Calu3 (cell line): ENCODE results near the gene SFPQ. TPM values are rescaled to one million over a fixed set of nuclear protein-coding genes. Genes with fewer than 3 reads are reported as not detected.
A peak's percentile ranks its signal among the peaks of the same experiment; 100 is the strongest.

Experiments used
- BruUV-seq: library from RNA; stranded (reverse); fragments of 400-500 nt; replicated peaks from 2 replicates; lab custom pipeline; 2021; lab: Mats Ljungman, UMichigan
- CTCF ChIA-PET: fragments of 300-600 bp; sonication (Branson Sonifier 250); formaldehyde crosslinking; loops from one replicate; lab custom pipeline; 2022; ENCODE audit warnings: antibody characterized with exemption; lab: Charles Lee
- DNase-seq: peaks from one replicate; pipeline ENCODE4 v3.0.0; 2022
- H3K27ac Mint-ChIP-seq: one replicate; pipeline ENCODE4 v1.8.0; 2022; ENCODE audit warnings: mixed read lengths; ENCODE audit not compliant: unreplicated experiment
- H3K27me3 Mint-ChIP-seq: one replicate; pipeline ENCODE4 v1.8.0; 2022; ENCODE audit warnings: mixed read lengths; ENCODE audit not compliant: unreplicated experiment
- H3K36me3 Mint-ChIP-seq: one replicate; pipeline ENCODE4 v1.8.0; 2022; ENCODE audit warnings: mild to moderate bottlenecking, moderate library complexity, mixed read lengths; ENCODE audit not compliant: insufficient read depth, unreplicated experiment
- H3K4me1 Mint-ChIP-seq: one replicate; pipeline ENCODE4 v1.8.0; 2022; ENCODE audit warnings: mild to moderate bottlenecking, low read depth, mixed read lengths; ENCODE audit not compliant: unreplicated experiment
- H3K4me3 Mint-ChIP-seq: one replicate; pipeline ENCODE4 v1.8.0; 2022; ENCODE audit warnings: mild to moderate bottlenecking, low read depth, moderate library complexity, mixed read lengths; ENCODE audit not compliant: unreplicated experiment
- H3K9me3 Mint-ChIP-seq: one replicate; pipeline ENCODE4 v1.8.0; 2022; ENCODE audit warnings: low read depth, mixed read lengths; ENCODE audit not compliant: unreplicated experiment
- intact Hi-C: fragments of 100-400 bp; cut with micrococcal nuclease; formaldehyde crosslinking; loops from one replicate; pipeline ENCODE4 v1.10.0; 2022; ENCODE audit not compliant: unreplicated experiment
- total RNA-seq: library from RNA; stranded (reverse); gene quantifications from 2 replicates; pipeline ENCODE4 v1.2.3, GENCODE V29; 2022
- TF ChIP-seq, protein P1 (sequence below): fragments of 200-600 bp; IDR thresholded peaks from one replicate; pipeline ENCODE4 v1.8.0; 2022; ENCODE audit warnings: antibody characterized with exemption; ENCODE audit not compliant: unreplicated experiment

The SFPQ gene
- total RNA-seq, 1 experiment from 2014 or later, result 369 TPM

DNA sequence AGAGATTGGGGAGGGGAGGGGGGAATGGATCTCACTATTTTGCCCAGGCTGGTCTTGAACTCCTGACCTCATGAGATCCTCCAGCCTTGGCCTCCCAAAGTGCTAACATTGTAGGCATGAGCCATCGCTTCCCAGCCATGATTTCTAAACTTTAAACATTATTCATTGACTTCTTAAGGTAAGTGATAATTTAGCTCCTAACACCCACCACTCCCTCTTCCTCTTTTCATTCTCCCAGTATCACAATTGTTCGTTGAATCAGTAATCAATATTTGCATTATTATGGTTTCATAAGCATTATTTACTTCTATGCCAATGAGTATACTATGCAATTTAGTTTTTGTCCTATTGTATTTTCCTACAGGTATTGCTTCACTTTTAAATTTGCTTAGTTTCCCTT, 33.6 kb upstream of the SFPQ start:
- DNase-seq, result no peak
- TF ChIP-seq, protein P1, sequence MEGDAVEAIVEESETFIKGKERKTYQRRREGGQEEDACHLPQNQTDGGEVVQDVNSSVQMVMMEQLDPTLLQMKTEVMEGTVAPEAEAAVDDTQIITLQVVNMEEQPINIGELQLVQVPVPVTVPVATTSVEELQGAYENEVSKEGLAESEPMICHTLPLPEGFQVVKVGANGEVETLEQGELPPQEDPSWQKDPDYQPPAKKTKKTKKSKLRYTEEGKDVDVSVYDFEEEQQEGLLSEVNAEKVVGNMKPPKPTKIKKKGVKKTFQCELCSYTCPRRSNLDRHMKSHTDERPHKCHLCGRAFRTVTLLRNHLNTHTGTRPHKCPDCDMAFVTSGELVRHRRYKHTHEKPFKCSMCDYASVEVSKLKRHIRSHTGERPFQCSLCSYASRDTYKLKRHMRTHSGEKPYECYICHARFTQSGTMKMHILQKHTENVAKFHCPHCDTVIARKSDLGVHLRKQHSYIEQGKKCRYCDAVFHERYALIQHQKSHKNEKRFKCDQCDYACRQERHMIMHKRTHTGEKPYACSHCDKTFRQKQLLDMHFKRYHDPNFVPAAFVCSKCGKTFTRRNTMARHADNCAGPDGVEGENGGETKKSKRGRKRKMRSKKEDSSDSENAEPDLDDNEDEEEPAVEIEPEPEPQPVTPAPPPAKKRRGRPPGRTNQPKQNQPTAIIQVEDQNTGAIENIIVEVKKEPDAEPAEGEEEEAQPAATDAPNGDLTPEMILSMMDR, result no peak
- CTCF ChIA-PET, result no interaction called here
- Mint-ChIP-seq H3K27me3 (no peaks in the 10 kb centered on the region), H3K27ac (no peak overlapping the region), H3K4me1 (no peaks in the 10 kb centered on the region), H3K36me3 (no peaks in the 10 kb centered on the region), H3K4me3 (no peak overlapping the region), H3K9me3 (no peaks in the 10 kb centered on the region)
- intact Hi-C loops, result no loop called here
- BruUV-seq, result no TSS peak

DNA sequence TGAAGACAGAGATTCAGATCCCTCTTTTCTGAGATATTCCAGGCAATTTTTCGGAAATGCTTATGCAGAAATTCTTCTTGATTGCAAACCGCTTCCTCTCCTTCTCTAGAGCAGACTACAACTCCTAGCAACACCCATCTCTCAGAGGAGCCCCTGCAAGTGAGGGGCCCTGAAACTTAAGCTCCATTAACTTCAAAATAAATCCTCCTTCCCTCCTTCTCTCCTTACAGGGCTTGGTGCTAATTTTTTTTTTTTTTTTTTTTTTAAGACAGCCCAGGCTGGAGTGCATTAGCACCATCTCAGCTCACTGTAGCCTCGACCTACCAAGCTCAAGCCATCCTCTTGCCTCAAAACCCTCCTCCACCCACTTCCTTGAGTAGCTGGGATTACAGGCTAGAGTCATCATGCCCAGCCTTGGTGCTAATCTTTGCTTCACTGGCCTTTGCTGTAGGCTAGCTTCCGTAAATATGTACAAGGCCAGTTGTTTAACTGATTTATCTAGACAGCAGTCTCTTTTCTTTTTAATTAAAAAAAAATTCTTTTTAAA, 30.2 kb upstream of the SFPQ start:
- Mint-ChIP-seq H3K36me3 (no peaks in the 10 kb centered on the region), H3K9me3 (no peaks in the 10 kb centered on the region), H3K4me1 (no peaks in the 10 kb centered on the region), H3K27me3 (no peaks in the 10 kb centered on the region), H3K27ac (no peak overlapping the region), H3K4me3 (no peak overlapping the region)
- no peak for DNase-seq
- TF ChIP-seq, protein P1, result no peak
- CTCF ChIA-PET, result interaction anchor here (0.7 kb wide), 1 partner anchor 1739 kb away, joined by 3 read pairs; no protein-coding TSS in a partner anchor
- intact Hi-C loops, result no loop called here
- no TSS peak for BruUV-seq

DNA sequence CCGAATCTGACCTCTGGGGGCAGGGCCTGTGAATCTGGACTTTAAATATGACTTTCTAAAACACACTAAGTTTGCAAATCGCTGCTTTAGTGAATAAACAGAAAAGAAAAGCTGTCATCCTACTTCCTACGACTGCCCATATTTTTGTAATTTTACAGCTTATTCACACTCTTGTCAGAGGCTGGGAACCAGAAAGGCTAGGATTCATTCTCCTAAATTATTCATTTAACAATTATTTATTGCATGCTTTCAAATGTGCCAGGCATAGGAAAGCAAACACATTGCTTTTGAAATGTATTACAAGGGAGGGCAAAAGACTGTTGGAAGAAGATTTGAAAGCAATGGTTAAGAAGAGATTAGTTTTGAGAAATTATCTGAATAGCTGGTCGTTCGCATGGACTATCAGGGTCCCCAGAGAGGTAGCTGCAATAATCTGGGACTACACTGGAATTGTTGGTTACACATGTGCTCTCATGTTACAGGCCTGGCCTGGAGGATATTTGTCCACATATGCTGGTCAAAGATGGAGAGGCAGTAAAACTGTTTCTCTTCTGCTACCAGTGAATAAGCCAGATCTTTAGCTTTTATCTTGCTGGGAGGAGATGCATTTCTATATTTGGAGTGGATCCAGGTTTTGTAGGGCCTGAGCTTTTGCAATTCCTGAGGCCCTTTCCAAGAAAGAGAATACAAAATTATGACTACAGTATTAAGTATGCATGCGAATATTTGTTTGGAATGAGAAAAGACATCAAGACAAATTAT, 29.6 kb upstream of the SFPQ start:
- TF ChIP-seq, protein P1, result no peak
- Mint-ChIP-seq H3K27ac (no peak overlapping the region), H3K4me1 (no peaks in the 10 kb centered on the region), H3K9me3 (no peaks in the 10 kb centered on the region), H3K36me3 (no peaks in the 10 kb centered on the region), H3K4me3 (no peak overlapping the region), H3K27me3 (no peaks in the 10 kb centered on the region)
- CTCF ChIA-PET, result no interaction called here
- intact Hi-C loops, result no loop called here
- no TSS peak for BruUV-seq
- no peak for DNase-seq

DNA sequence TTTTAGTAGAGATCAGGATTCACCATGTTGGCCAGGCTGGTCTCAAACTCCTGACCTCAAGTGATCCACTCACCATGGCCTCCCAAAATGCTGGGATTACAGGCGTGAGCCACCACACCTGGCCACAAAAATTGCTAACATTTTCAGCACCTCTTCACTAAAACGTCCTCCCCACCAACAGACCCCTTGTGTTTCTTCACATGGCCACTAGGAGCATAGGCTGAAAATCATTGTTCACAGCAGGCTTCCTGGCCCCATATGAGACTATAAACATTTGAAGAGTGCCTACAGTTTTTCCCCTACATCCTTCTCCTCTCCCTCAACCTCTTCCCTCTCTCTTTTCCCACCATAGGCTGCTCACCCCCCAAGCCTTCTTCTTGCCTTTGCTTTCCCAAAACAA, 28.0 kb upstream of the SFPQ start:
- no peaks in the 10 kb centered on the region for H3K27me3 Mint-ChIP-seq
- no peak overlapping the region for H3K27ac Mint-ChIP-seq
- H3K4me3 Mint-ChIP-seq, result no peak overlapping the region
- CTCF ChIA-PET, result no interaction called here
- DNase-seq, result peak; percentile 20
- H3K36me3 Mint-ChIP-seq, result no peaks in the 10 kb centered on the region
- TF ChIP-seq, protein P1, result peak; percentile 28
- no peaks in the 10 kb centered on the region for H3K9me3 Mint-ChIP-seq
- no TSS peak for BruUV-seq
- H3K4me1 Mint-ChIP-seq, result no peaks in the 10 kb centered on the region
- intact Hi-C loops, result no loop called here
